ENCODE results near the gene RPS15.

RPS15 gene

DNA sequence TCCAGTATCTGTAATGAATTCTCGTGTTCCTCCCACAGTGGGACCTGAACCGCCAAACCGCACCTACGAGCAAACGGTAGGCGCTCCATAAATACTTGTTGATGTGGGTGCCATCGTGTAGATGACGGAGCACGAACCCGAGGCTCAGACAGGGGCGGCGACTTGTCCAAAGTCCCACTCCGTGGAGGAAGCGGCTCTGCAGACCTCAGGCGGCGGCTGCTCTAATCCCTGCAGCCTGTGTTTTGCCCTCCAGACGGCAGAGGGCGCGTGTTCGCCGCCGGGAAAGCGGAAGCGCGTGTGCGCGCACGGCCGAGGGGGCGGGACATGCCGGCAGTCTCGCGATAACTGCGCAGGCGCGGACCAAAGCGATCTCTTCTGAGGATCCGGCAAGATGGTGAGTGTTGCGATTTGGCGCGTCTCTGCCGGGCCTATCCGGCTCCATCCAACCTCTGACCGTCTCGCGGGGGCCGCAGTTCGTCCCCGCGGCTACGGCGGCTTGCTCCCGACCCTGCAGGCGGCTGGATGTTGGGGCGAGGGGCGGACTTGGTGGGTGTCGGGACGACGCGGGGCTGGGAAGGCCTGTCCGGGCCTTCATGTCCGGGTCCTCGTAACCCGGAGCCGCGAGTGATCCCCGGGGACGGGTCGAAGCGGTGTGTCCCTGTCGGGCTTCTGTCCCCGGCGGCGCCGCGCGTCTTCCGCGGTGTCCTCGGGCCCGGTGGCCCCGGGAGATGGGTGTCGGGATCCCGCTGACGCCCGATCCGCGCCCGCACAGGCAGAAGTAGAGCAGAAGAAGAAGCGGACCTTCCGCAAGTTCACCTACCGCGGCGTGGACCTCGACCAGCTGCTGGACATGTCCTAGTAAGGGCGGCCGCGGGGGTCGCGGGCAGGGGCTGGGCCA lies at the start of gene RPS15:
RPS15 (plus strand) TSS at position 362 of the 898 bp plus-strand sequence; CDS start at position 392, 30 bp downstream.
- Histone ChIP-seq H3K9me3 (ENCODE audit: control insufficient read depth, low read length) (no peaks in the 10 kb centered on the region), H3K9ac (ENCODE audit: low read length) (peak within 1 kb of the TSS; percentile 90), H3K4me1 (ENCODE audit: control insufficient read depth, insufficient read depth, low read length) (peaks cover 10% of the 10 kb centered on the region), H3K36me3 (ENCODE audit: control insufficient read depth, insufficient read depth, low read length) (peaks cover 17% of the 10 kb centered on the region), H3K27me3 (ENCODE audit: control insufficient read depth, insufficient read depth, low read length) (no peaks in the 10 kb centered on the region), H3K4me3 (ENCODE audit: low read length) (peak within 1 kb of the TSS; percentile 72)

DNA sequence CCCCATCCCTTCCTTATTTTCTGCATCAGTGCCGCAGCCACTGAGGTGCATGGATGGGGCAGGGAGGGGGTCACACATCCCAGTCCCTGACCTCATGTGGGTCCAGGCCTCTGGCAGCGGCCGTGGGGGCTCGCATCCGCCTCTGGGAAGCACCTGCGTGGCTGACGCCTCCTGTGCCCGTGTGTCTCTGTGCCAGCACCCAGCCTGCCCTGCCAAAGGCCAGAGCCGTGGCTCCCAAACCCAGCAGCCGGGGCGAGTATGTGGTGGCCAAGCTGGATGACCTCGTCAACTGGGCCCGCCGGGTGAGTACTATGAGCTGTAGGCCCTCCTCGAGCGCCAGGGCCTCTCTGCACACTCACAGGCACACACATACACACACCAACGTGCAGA lies 49.6 kb upstream of the RPS15 start:
- no peaks in the 10 kb centered on the region for H3K9me3 ChIP-seq (ENCODE audit: control insufficient read depth, low read length)
- no peak overlapping the region for H3K4me3 ChIP-seq (ENCODE audit: low read length)
- H3K9ac ChIP-seq (ENCODE audit: low read length), result no peak overlapping the region
- no peaks in the 10 kb centered on the region for H3K36me3 ChIP-seq (ENCODE audit: control insufficient read depth, insufficient read depth, low read length)
- peaks cover 11% of the 10 kb centered on the region for H3K4me1 ChIP-seq (ENCODE audit: control insufficient read depth, insufficient read depth, low read length)
- no peaks in the 10 kb centered on the region for H3K27me3 ChIP-seq (ENCODE audit: control insufficient read depth, insufficient read depth, low read length)

DNA sequence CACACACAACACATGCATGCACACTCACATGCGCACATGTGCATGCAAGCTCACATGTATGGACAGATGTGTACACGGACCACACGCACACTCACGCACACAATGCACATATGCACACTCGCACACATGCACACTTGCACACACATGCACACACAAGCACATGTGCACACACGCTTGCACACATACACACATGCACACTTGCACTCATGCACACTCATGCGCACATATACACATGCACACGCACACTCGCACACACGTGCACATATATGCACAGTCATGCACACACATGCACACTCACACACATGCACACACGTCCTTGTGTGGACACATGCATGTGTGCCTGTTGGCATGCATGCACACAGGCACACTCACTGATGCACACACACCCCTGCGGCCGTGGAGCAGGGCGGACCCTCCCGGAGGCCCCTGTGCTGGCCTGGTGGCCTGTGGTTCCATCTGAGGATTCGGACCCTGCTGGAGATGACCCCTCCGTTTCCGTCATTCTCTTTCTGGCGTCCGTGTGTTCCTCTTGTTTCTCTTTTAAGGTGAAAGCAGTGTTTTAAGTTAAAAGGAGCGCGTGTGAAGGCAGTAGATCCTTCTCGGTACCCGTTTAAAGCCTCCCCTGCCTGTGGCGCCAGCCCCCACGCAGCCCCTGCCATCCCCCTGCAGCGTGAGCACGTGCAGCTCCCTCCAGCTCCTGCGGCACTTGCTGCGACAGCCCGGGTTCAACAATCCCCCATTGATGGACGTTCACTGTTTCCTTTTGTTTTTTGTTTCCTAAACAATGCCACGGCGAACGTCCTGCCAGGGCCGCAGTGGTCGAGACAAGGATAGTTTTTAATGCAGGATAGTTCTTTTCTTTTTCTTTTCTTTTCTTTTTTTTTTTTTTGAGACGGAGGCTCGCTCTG lies 48.9 kb upstream of the RPS15 start:
- Histone ChIP-seq H3K9me3 (ENCODE audit: control insufficient read depth, low read length) (no peaks in the 10 kb centered on the region), H3K4me3 (ENCODE audit: low read length) (no peak overlapping the region), H3K9ac (ENCODE audit: low read length) (no peak overlapping the region), H3K4me1 (ENCODE audit: control insufficient read depth, insufficient read depth, low read length) (peaks cover 11% of the 10 kb centered on the region), H3K36me3 (ENCODE audit: control insufficient read depth, insufficient read depth, low read length) (no peaks in the 10 kb centered on the region), H3K27me3 (ENCODE audit: control insufficient read depth, insufficient read depth, low read length) (no peaks in the 10 kb centered on the region)

DNA sequence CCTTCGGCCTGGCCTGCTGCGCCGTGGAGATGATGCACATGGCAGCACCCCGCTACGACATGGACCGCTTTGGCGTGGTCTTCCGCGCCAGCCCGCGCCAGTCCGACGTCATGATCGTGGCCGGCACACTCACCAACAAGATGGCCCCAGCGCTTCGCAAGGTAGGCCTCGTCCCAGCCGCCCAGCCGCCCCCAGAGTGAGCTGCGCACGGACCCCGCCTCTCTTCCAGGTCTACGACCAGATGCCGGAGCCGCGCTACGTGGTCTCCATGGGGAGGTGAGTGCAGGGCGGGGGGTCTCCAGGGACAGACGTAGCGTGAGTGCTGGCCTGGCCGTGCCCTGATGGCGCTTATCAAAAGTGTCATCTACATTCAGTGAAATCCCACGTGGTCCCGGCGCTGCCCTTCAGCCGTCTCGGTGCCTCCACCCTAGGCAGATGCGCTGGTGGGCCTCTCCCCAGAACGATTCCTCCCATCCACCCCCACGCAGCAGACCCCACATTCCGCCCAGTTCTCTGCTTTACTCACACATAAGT lies 47.2 kb upstream of the RPS15 start:
- Histone ChIP-seq H3K27me3 (ENCODE audit: control insufficient read depth, insufficient read depth, low read length) (peaks cover 3% of the 10 kb centered on the region), H3K36me3 (ENCODE audit: control insufficient read depth, insufficient read depth, low read length) (no peaks in the 10 kb centered on the region), H3K4me1 (ENCODE audit: control insufficient read depth, insufficient read depth, low read length) (peaks cover 4% of the 10 kb centered on the region), H3K9me3 (ENCODE audit: control insufficient read depth, low read length) (no peaks in the 10 kb centered on the region), H3K9ac (ENCODE audit: low read length) (no peak overlapping the region), H3K4me3 (ENCODE audit: low read length) (no peak overlapping the region)

DNA sequence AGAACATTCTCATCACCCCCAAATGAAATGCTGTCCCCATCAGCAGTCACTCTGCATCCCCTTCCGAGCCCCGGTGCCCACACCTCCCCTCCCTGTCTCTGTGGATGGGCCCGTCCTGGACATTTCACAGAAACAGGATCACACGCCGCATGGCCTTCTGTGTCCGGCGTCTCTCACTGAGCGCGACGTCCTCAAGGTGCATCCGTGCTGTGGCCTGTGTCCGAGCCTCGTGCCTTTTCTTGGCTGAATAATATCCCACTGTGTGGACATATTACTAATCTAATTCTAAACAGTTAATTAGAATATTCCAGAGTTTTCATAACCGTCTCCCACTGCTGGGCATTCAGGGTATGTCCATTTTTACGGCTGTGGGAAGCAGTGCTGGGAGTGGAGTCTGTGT lies 45.8 kb upstream of the RPS15 start:
- H3K4me3 ChIP-seq (ENCODE audit: low read length), result no peak overlapping the region
- no peak overlapping the region for H3K9ac ChIP-seq (ENCODE audit: low read length)
- H3K4me1 ChIP-seq (ENCODE audit: control insufficient read depth, insufficient read depth, low read length), result peaks cover 12% of the 10 kb centered on the region
- no peaks in the 10 kb centered on the region for H3K9me3 ChIP-seq (ENCODE audit: control insufficient read depth, low read length)
- no peaks in the 10 kb centered on the region for H3K36me3 ChIP-seq (ENCODE audit: control insufficient read depth, insufficient read depth, low read length)
- H3K27me3 ChIP-seq (ENCODE audit: control insufficient read depth, insufficient read depth, low read length), result peaks cover 4% of the 10 kb centered on the region

DNA sequence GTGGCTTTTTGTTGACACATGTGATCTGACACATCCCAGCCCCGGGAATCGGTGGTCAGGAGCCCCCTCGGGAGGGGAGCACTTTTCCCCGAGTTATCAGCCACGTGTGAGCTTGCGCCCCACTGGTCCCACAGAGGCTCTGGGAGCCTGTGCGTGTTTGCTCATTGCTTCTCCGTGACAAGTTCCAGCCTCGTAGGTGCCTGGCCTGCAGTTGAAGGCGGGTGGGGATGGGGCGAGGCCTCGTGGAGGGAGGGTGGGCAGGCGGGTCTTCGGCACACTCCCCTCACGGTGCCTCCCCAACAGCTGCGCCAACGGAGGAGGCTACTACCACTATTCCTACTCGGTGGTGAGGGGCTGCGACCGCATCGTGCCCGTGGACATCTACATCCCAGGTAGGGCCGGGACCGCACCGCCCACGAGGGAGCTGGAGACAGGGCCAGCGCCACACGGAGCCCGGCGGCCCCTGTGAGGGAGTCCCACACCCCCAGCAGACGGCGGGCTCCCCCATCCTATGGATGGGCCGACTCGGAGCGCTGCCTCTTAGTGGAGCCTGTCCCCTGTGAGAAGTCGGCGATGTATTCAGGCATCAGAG lies 45.2 kb upstream of the RPS15 start:
- H3K4me3 ChIP-seq (ENCODE audit: low read length), result no peak overlapping the region
- peaks cover 4% of the 10 kb centered on the region for H3K27me3 ChIP-seq (ENCODE audit: control insufficient read depth, insufficient read depth, low read length)
- peaks cover 12% of the 10 kb centered on the region for H3K4me1 ChIP-seq (ENCODE audit: control insufficient read depth, insufficient read depth, low read length)
- H3K9ac ChIP-seq (ENCODE audit: low read length), result no peak overlapping the region
- H3K9me3 ChIP-seq (ENCODE audit: control insufficient read depth, low read length), result no peaks in the 10 kb centered on the region
- no peaks in the 10 kb centered on the region for H3K36me3 ChIP-seq (ENCODE audit: control insufficient read depth, insufficient read depth, low read length)

DNA sequence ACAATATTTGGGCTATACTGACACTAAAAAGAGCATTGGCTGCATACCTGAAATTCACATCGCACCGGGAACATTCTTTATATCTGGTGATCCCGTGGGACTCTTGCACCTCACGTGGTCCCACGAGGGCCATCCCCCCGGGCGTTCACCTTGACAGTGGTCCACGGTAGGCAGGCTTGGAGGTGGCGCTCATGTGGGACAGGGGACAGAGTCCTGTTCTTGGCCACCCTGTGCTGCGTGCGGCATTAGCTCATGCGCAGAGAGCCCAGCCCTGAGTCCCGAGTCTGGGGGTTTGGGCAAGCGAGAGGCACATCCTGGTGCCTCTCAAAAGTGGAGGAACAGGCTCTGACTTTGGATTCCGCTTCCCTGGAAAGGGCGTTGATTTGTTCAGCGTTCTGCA lies 44.4 kb upstream of the RPS15 start:
- Histone ChIP-seq H3K36me3 (ENCODE audit: control insufficient read depth, insufficient read depth, low read length) (no peaks in the 10 kb centered on the region), H3K4me3 (ENCODE audit: low read length) (no peak overlapping the region), H3K9me3 (ENCODE audit: control insufficient read depth, low read length) (no peaks in the 10 kb centered on the region), H3K4me1 (ENCODE audit: control insufficient read depth, insufficient read depth, low read length) (peaks cover 12% of the 10 kb centered on the region), H3K9ac (ENCODE audit: low read length) (no peak overlapping the region), H3K27me3 (ENCODE audit: control insufficient read depth, insufficient read depth, low read length) (peaks cover 4% of the 10 kb centered on the region)

DNA sequence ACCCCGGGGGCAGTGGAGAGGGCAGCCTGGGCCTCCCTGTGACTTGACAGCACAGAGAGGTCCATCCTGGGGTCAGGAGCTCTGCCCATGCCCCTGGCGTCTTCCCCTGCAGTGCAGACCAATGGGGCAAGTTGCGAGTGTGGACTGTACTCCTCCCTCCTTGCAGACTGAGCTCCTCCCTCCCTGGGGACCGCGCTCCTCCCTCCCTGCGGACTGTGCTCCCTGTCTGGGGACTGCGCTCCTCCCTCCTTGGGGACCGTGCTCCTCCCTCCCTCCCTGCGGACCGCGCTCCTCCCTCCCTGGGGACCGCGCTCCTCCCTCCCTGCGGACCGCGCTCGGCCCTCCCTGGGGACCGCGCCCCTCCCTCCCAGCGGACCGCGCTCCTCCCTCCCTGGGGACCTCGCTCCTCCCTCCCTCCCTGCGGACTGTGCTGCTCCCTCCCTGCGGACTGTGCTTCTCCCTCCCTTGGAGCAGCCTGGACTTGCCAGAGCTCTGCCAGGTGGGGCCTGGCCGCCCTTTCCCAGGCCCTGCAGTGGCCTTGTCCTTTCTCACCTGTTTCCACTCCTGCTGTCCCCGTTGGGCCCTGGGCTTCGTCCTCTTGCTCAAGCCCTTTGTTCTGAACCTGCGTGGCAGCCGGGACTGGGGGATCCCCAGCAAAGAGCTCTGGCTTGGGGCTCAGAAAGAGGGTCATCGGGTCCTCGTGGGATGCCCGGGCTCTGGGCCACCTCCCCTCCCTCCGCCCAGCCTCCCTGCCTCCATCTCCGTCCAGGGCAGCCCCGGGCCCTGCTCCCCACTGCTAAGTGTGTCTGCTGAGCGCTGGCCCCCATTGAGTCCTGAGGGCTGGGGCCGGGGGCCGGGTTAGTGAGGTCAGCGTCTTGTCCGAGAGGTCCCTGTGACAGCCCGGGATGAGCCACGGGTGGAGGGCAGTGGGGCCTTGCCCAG lies 43.7 kb upstream of the RPS15 start:
- Histone ChIP-seq H3K4me3 (ENCODE audit: low read length) (no peak overlapping the region), H3K9ac (ENCODE audit: low read length) (no peak overlapping the region), H3K4me1 (ENCODE audit: control insufficient read depth, insufficient read depth, low read length) (peaks cover 12% of the 10 kb centered on the region), H3K9me3 (ENCODE audit: control insufficient read depth, low read length) (no peaks in the 10 kb centered on the region), H3K27me3 (ENCODE audit: control insufficient read depth, insufficient read depth, low read length) (peaks cover 4% of the 10 kb centered on the region), H3K36me3 (ENCODE audit: control insufficient read depth, insufficient read depth, low read length) (no peaks in the 10 kb centered on the region)

DNA sequence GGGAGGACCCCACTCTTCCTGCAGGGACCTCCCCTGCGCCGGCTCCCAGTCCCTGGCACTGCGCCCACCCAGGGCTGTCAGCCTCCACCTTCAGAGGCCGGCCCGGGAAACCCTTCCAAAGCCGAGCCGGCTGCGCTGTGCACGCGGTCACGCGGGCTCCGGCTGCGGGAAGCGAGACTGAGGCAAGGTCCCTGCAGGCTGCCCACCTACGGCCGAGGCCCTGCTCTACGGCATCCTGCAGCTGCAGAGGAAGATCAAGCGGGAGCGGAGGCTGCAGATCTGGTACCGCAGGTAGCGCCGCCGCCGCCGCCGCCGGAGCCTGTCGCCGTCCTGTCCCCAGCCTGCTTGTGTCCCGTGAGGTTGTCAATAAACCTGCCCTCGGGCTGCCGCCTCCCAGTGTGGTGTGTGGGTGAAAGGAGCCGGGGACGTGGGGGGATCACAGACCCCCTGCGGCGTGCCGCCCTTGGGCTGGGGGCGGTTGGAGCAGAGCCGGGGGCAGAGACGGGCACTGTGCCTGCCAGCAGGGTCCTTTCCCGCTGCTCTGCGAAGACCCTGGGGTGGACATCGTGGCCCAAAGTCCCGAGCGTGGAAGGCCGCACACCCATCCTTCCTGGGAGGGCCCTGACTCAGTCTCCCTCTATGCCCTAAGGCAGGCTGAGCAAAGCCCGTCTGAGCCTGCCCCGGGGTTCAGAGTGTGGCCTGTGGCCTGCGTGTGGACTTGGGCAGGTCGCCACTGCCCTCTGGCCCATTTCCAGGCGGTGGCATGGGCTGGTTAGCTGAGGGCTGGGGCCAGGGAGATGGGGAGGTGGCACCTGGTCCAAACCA lies 42.8 kb upstream of the RPS15 start:
- Histone ChIP-seq H3K36me3 (ENCODE audit: control insufficient read depth, insufficient read depth, low read length) (no peaks in the 10 kb centered on the region), H3K9ac (ENCODE audit: low read length) (no peak overlapping the region), H3K4me1 (ENCODE audit: control insufficient read depth, insufficient read depth, low read length) (peaks cover 17% of the 10 kb centered on the region), H3K9me3 (ENCODE audit: control insufficient read depth, low read length) (no peaks in the 10 kb centered on the region), H3K4me3 (ENCODE audit: low read length) (no peak overlapping the region), H3K27me3 (ENCODE audit: control insufficient read depth, insufficient read depth, low read length) (peaks cover 4% of the 10 kb centered on the region)

DNA sequence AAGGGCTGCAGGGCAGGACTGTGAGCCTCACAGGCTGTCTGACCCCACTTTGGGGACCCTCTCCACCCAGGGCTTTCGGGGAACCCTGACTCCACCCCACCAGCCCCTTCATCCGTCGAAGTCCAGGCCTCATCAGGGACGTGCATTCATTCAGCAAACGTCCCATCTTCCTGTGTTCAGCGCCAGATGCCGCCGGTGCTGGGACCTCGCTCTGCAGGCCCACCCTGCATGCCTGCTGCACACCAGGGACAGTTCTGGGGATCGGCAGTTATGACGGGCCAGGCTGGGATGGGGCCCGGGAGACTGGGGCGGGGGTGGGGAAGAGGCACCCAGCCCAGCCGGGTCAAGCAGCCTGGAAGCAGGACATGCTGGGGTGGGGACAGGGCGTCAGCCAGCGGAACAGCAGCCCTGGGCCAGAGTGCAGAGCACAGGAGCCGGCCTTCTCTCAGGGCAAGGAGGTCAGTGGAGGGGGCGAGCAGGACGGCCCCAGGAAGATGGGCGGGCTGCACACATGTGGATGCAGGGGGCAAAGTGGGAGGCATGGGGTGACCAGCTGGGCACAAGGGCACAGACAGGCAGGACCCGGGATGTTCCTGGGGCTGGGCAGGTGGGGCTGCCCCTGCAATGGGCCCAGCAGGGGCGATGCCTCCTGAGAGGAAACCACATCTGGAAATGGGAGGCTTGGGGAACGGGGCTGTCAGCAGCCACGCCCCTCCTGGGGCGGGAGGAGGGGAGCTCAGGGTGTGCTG lies 42.0 kb upstream of the RPS15 start:
- Histone ChIP-seq H3K27me3 (ENCODE audit: control insufficient read depth, insufficient read depth, low read length) (peaks cover 4% of the 10 kb centered on the region), H3K4me1 (ENCODE audit: control insufficient read depth, insufficient read depth, low read length) (peaks cover 25% of the 10 kb centered on the region), H3K4me3 (ENCODE audit: low read length) (no peak overlapping the region), H3K9me3 (ENCODE audit: control insufficient read depth, low read length) (no peaks in the 10 kb centered on the region), H3K9ac (ENCODE audit: low read length) (no peak overlapping the region), H3K36me3 (ENCODE audit: control insufficient read depth, insufficient read depth, low read length) (no peaks in the 10 kb centered on the region)

All from mucosa of stomach (tissue), 1 donor.